K562 (cell line): Measurements from ENCODE around the gene JPT1. TPM values are rescaled to one million over a fixed set of nuclear protein-coding genes. Genes with fewer than 3 reads are reported as not detected.

Experiments
- BDP1 ChIP-seq: IDR thresholded peaks from 3 replicates; pipeline ENCODE4 v1.6.1; 2011; ENCODE audit not compliant: insufficient read length, insufficient read depth
- CBFA2T3 ChIP-seq: fragments of 450-650 bp; IDR thresholded peaks from 2 replicates; pipeline ENCODE4 v1.6.1; 2017
- FOXJ2 ChIP-seq: fragments of 200-800 bp; sonication (Bioruptor generic); IDR thresholded peaks from 2 replicates; pipeline ENCODE4 v1.6.1; 2016; ENCODE audit warnings: missing genetic modification characterization, missing compliant biosample characterization
- ILK ChIP-seq: fragments of 450-650 bp; IDR thresholded peaks from 2 replicates; pipeline ENCODE4 v1.6.1; 2016; ENCODE audit warnings: missing genetic modification characterization, low read depth, mild to moderate bottlenecking, missing compliant biosample characterization, moderate library complexity, borderline replicate concordance
- KAT2B ChIP-seq: IDR thresholded peaks from one replicate; pipeline ENCODE4 v1.6.1; 2012; ENCODE audit warnings: low read depth, mild to moderate bottlenecking, control low read depth, inconsistent platforms, low read length, moderate library complexity
- NFXL1 ChIP-seq: fragments of 450-650 bp; formaldehyde crosslinking; IDR thresholded peaks from 2 replicates; pipeline ENCODE4 v1.4.0; 2021; ENCODE audit warnings: mild to moderate bottlenecking
- PHTF2 ChIP-seq: fragments of 250-450 bp; sonication (Bioruptor Pico); IDR thresholded peaks from 2 replicates; pipeline ENCODE4 v1.5.0; 2021; ENCODE audit warnings: mild to moderate bottlenecking
- POLR2A ChIP-seq: fragments of 450-650 bp; conservative IDR thresholded peaks from 2 replicates; pipeline ENCODE4 v1.6.1; 2016
- RBM22 ChIP-seq: fragments of 200-400 bp; formaldehyde crosslinking; IDR thresholded peaks from 2 replicates; pipeline ENCODE4 v1.6.1; 2018; ENCODE audit warnings: low read length, low read depth; ENCODE audit not compliant: poor library complexity, severe bottlenecking
- SRSF1 ChIP-seq: fragments of 200-400 bp; formaldehyde crosslinking; IDR thresholded peaks from 2 replicates; pipeline ENCODE4 v1.6.1; 2017; ENCODE audit warnings: mild to moderate bottlenecking, low read depth, low read length, moderate library complexity
- TAF15 ChIP-seq: fragments of 200-400 bp; formaldehyde crosslinking; IDR thresholded peaks from 2 replicates; pipeline ENCODE4 v1.6.1; 2017; ENCODE audit warnings: mild to moderate bottlenecking, low read depth, low read length, moderate library complexity
- ZEB2 ChIP-seq: fragments of 450-650 bp; IDR thresholded peaks from 2 replicates; pipeline ENCODE4 v1.6.1; 2016
- ZNF124 ChIP-seq: sonication (generic); formaldehyde crosslinking; IDR thresholded peaks from 2 replicates; pipeline ENCODE4 v1.8.1; 2022; ENCODE audit warnings: missing genetic modification reagents
- ZNF140 ChIP-seq: fragments of 250-450 bp; sonication (Bioruptor Pico); IDR thresholded peaks from 2 replicates; pipeline ENCODE4 v1.8.0; 2021; ENCODE audit warnings: moderate library complexity, mild to moderate bottlenecking, inconsistent platforms
- ZSCAN29 ChIP-seq: fragments of 450-650 bp; IDR thresholded peaks from 2 replicates; pipeline ENCODE4 v1.6.1; 2017
- polyA plus RNA-seq, 8 experiments: library from polyadenylated mRNA; depleted of rRNA in 4 of 8; stranded (reverse) in 5 of 8; unstranded in 3 of 8; fragments of >200 nt; fragmentation: Nextera tagmentation in 2 of 8; fragmentation: Illumina TruSeq in 1 of 8; extraction: Ambion mirVana in 2 of 8; extraction: Trizol in 1 of 8; gene quantifications; 2 replicates each; pipeline versions ENCODE4 v1.2.1 to v1.2.3, GENCODE V29; 2011 to 2014; ENCODE audit warnings: inconsistent platforms in 1 of 8, missing spikeins in 1 of 8
- total RNA-seq, 7 experiments: library from RNA; depleted of rRNA in 6 of 7; stranded (reverse); fragments of >200 nt in 6 of 7; fragmentation: Illumina TruSeq in 2 of 7; extraction: Trizol in 2 of 7; gene quantifications; 2 replicates each; pipeline versions ENCODE4 v1.2.1 to v1.2.3, GENCODE V29; 2011 to 2021; ENCODE audit warnings: low replicate concordance in 1 of 7
- TF ChIP-seq, protein P1 (sequence below): fragments of 250-450 bp; sonication (Bioruptor Pico); IDR thresholded peaks from 2 replicates; pipeline ENCODE4 v1.5.1; 2021; ENCODE audit warnings: mild to moderate bottlenecking
- TF ChIP-seq, protein P2 (sequence below): IDR thresholded peaks from 2 replicates; pipeline ENCODE4 v1.6.1; 2012; ENCODE audit warnings: low read depth, low read length, improper control_type of control experiment, borderline replicate concordance
- TF ChIP-seq, protein P3 (sequence below): sonication (generic); formaldehyde crosslinking; IDR thresholded peaks from 2 replicates; pipeline ENCODE4 v1.8.0; 2023; ENCODE audit warnings: missing genetic modification reagents, mild to moderate bottlenecking, borderline replicate concordance
- TF ChIP-seq, protein P4 (sequence below): sonication (generic); formaldehyde crosslinking; IDR thresholded peaks from 2 replicates; pipeline ENCODE4 v1.9.0; 2022; ENCODE audit warnings: mild to moderate bottlenecking, missing genetic modification reagents

JPT1 gene
- total and polyA plus RNA-seq, 9 of the 15 experiments (the other 6 are each of a cell fraction or from before 2014, with no cell fraction given) = 56.7 to 292 (median 144) TPM

DNA sequence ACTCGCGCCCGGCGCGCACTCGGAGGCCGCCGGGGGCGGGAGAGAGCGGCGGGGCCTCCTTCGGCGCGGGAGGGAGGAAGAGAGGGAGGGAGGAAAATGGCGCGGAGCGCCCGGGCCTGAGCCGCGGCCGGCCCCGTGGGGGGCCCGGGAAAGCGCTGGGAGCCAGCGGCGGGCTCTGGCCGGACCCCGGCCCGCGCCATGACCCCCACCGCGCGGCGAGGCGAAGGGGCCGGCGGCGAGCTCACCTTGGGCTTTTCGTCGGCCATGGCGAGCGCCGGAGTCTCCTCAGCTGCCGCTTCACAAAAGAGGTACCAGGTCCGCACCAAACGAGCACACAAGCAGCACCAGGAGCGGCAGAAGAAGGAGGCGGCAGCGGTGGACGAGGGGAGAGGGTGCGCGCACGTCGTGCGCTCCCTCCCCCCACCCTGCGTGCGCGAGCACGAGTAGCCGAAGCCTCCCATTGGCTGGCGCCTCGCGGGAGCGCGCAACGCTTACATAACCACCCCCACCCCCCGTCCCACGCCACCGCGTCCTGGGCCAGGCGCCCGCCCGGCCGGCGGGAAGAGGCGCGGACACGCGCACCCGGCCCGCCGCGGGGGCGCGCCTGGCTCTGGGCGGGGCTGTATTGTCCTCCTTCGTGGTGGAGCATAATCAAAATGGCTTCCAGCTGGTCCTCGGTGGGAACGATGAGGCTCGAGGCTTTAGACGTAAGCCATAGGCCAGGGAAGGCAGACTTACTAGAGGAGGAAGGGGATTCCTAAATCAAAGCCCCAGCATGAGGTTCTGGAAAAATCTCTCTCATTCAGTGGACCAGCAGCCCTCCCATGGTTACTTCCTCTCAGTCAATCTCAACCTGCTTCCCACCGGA, 28.5 kb upstream of the JPT1 start, which contains the start of gene SUMO2 (continued):
- TF ChIP-seq, protein P1, sequence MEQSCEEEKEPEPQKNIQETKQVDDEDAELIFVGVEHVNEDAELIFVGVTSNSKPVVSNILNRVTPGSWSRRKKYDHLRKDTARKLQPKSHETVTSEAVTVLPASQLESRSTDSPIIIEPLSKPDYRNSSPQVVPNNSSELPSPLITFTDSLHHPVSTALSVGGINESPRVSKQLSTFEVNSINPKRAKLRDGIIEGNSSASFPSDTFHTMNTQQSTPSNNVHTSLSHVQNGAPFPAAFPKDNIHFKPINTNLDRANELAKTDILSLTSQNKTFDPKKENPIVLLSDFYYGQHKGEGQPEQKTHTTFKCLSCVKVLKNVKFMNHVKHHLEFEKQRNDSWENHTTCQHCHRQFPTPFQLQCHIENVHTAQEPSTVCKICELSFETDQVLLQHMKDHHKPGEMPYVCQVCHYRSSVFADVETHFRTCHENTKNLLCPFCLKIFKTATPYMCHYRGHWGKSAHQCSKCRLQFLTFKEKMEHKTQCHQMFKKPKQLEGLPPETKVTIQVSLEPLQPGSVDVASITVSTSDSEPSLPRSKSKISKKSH (CRISPR knock-in tag) = no peak
- TF ChIP-seq TAF15 = no peak
- TF ChIP-seq POLR2A = peak; percentile 82
- TF ChIP-seq KAT2B = no peak
- TF ChIP-seq, protein P2, sequence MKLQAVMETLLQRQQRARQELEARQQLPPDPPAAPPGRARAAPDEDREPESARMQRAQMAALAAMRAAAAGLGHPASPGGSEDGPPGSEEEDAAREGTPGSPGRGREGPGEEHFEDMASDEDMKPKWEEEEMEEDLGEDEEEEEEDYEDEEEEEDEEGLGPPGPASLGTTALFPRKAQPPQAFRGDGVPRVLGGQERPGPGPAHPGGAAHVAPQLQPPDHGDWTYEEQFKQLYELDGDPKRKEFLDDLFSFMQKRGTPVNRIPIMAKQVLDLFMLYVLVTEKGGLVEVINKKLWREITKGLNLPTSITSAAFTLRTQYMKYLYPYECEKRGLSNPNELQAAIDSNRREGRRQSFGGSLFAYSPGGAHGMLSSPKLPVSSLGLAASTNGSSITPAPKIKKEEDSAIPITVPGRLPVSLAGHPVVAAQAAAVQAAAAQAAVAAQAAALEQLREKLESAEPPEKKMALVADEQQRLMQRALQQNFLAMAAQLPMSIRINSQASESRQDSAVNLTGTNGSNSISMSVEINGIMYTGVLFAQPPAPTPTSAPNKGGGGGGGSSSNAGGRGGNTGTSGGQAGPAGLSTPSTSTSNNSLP = no peak
- no peak for TF ChIP-seq CBFA2T3
- TF ChIP-seq ILK = no peak
- TF ChIP-seq SRSF1 = no peak
- TF ChIP-seq, protein P3, sequence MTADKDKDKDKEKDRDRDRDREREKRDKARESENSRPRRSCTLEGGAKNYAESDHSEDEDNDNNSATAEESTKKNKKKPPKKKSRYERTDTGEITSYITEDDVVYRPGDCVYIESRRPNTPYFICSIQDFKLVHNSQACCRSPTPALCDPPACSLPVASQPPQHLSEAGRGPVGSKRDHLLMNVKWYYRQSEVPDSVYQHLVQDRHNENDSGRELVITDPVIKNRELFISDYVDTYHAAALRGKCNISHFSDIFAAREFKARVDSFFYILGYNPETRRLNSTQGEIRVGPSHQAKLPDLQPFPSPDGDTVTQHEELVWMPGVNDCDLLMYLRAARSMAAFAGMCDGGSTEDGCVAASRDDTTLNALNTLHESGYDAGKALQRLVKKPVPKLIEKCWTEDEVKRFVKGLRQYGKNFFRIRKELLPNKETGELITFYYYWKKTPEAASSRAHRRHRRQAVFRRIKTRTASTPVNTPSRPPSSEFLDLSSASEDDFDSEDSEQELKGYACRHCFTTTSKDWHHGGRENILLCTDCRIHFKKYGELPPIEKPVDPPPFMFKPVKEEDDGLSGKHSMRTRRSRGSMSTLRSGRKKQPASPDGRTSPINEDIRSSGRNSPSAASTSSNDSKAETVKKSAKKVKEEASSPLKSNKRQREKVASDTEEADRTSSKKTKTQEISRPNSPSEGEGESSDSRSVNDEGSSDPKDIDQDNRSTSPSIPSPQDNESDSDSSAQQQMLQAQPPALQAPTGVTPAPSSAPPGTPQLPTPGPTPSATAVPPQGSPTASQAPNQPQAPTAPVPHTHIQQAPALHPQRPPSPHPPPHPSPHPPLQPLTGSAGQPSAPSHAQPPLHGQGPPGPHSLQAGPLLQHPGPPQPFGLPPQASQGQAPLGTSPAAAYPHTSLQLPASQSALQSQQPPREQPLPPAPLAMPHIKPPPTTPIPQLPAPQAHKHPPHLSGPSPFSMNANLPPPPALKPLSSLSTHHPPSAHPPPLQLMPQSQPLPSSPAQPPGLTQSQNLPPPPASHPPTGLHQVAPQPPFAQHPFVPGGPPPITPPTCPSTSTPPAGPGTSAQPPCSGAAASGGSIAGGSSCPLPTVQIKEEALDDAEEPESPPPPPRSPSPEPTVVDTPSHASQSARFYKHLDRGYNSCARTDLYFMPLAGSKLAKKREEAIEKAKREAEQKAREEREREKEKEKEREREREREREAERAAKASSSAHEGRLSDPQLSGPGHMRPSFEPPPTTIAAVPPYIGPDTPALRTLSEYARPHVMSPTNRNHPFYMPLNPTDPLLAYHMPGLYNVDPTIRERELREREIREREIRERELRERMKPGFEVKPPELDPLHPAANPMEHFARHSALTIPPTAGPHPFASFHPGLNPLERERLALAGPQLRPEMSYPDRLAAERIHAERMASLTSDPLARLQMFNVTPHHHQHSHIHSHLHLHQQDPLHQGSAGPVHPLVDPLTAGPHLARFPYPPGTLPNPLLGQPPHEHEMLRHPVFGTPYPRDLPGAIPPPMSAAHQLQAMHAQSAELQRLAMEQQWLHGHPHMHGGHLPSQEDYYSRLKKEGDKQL = no peak
- TF ChIP-seq PHTF2 = no peak
- TF ChIP-seq RBM22 = no peak
- no peak for TF ChIP-seq NFXL1 (CRISPR knock-in tag)
- no peak for TF ChIP-seq ZNF124 (CRISPR knock-in tag)
- no peak for TF ChIP-seq BDP1
- TF ChIP-seq ZSCAN29 = no peak
- no peak for TF ChIP-seq ZEB2
- peak; percentile 81; the same call in 1 of the 2 replicates for TF ChIP-seq FOXJ2 (tag)
- TF ChIP-seq, protein P4, sequence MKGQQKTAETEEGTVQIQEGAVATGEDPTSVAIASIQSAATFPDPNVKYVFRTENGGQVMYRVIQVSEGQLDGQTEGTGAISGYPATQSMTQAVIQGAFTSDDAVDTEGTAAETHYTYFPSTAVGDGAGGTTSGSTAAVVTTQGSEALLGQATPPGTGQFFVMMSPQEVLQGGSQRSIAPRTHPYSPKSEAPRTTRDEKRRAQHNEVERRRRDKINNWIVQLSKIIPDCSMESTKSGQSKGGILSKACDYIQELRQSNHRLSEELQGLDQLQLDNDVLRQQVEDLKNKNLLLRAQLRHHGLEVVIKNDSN (CRISPR knock-in tag) = no peak
- TF ChIP-seq ZNF140 (CRISPR knock-in tag) = peak; percentile 45; the same call in 1 of the 2 replicates
